NCI-H748 (cell line): ENCODE results near the gene CATSPERD.

Experiments
- DNase-seq: peaks from one replicate; lab custom pipeline; 2025; ENCODE audit not compliant: unreplicated experiment; lab: John Stamatoyannopoulos, UW

Gene CATSPERD

GRCh38 chr19:5785423-5785822, 65.0 kb downstream of the CATSPERD start:
- DNase-seq, result no peak

DNA sequence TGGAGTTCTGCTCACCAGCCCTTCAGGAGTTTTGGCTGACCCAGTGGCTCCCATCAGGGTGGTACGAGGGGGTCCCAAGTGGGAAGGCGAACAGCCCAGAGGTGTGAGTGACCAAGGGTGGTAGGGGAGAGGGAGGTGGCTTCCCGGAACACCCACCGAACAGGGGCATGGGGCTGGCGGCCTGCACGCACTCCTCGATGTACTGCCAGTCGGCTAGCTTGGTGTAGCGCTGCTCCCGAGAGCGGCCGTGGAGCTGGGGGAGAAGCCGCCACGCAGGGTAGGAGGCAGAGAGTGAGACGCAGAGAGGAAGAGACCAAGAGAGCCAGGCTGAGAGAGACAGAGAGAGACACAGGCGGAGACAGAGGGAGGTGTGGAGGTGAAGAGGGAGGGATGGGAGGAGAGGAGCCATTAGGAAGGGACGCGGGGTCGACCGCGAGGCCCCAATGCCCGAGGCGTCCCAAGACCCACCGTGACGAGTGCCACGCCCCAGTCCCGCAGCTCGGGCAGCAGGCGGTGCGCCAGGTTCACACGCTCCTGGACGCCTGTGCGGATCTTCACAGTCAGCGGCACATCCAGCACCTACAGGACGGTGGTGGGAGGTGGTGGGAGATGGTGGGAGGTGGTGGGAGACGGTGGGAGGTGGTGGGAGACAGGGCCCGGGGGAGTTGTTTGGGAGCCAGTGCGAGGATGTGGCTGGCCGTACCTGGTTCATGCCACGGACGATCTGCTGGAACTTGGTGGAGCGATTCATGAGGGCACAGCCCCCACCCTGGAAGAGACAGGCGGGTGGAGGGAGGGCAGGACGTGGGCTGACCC, 66.4 kb downstream of the CATSPERD start:
- DNase-seq, result no peak

DNA sequence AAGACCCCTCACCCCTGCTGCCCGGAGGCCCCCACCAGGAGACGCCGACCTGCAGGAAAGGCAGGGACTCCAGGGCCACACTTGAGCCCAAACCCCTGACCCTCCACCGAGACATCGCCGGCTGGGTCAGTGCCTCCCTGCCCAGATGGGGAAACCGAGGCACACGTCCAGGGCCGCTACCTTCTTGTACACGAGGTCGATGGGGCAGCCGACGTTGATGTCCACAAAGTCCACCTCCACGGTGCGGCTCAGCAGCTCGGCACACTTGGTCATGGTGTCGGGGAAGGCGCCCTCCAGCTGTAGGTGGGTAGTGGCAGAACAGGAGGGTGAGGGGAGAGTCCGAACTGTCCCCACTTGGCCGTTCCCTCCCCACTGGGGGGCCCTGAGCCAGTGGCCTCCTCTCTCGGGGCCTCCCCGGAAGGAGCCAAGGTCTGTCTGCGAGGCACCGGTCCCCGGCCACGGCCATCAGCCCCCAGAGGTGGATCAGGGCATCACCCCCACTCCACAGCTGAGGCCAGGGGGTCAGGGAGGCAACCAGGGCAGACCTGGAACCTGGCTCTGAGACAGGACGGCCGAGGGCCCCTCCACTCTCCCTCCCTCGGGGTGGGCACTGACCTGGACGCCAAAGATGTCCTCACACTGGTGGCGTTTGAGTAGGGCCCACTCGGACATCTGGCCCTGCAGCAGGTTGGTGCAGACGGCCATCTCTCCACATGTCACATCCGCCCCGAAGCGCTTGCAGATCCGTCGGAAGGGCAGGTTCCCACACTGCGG, 67.2 kb downstream of the CATSPERD start:
- DNase-seq, result no peak

DNA sequence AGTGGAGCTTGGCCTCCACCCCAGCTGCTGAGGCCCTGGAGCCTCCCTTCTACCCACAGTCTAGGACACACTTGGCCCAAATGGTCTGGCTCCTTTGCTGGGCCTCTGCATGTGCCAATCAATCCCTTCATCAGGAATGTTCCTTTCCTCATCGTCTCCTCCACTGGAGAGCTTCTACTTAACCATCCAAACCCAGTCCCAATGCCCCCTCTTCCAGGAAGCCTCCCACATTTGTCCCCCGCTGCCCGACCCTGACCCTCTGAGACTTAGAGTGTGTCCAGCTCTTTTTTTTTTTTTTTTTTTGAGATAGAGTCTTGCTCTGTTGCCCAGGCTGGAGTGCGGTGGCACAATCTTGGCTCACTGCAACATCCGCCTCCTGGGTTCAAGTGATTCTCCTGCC, 68.0 kb downstream of the CATSPERD start:
- no peak for DNase-seq

DNA sequence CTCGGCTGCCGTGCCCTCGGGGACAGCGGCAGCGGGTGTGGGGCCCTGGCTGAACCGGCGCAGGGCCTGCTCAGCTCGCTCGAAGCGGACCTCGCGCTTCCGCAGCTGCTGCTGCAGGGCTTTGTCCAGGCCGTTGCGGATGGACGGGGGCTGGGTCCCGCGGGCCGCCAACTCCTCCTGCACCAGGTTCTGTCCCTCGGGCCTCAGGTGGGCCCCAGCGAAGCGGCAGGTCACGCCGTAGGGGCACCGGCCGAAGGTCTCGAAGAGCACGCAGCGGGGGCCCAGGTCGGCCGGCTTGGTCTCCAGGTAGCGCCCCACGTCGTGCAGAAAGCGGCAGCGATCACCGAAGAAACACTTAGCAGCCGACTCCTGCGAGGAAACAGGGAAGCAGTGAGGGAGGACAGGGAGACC, 68.9 kb downstream of the CATSPERD start:
- DNase-seq, result no peak

DNA sequence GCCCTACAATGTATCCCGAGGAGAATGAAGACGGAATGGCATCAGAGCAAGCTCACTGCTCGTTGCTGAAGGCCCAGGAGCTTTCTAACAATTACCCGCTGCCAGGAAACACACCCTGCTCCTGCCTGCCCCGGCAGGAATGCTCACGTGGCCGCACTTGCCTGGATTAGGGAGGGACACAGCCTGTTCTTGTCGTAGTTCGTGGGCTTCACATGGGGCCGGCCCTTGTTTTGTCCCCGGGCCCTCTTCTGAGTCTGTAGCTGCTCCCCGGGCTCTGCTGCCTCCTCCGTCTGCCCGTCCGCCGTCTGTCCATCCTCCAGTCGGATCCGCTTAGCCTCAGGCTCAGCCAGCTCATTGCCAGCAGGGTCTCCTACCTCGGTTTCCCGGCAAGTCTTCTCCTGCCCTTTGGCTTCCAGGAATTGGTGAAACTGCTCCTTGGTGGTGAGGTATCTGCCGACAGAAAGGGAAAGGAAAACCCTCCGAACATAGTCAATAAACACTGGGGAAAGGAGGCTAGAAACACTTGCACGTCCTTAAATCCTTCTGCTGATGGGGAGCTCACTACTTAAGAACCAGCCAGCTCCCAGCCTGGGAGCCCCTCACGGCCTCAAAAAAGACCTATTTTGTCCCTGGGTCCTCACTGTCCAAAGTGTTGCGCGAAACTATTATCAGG, 69.6 kb downstream of the CATSPERD start:
- no peak for DNase-seq

GRCh38 chr19:5790559-5791520, 70.4 kb downstream of the CATSPERD start, which contains the start of gene DUS3L:
Gene DUS3L (minus strand): TSS chr19:5791163. CDS start chr19:5791141, 22 bp downstream.
- peak; percentile 96 for DNase-seq

GRCh38 chr19:5792224-5792623, 71.8 kb downstream of the CATSPERD start:
- no peak for DNase-seq

DNA sequence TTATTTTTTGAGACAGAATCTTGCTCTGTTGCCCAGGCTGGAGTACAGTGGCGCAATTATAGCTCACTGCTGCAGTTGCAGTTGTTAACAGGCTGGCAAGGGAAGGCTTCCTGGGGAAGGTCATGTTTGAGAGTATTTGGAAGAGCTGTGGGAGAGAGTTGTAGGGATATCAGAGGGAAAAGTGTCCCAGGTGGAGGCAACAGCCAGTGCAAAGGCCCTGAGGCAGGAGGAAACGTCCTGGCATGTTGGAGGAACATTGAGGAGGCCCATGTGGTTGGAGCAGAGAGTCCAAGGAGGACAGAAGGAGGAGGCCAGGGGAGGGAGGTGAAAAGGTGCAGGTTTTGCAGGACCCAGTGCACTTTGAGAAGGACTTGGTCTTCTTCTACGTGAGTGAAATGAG, 72.8 kb downstream of the CATSPERD start:
- DNase-seq, result no peak

GRCh38 chr19:5795382-5795919, 75.0 kb downstream of the CATSPERD start:
- DNase-seq, result no peak

DNA sequence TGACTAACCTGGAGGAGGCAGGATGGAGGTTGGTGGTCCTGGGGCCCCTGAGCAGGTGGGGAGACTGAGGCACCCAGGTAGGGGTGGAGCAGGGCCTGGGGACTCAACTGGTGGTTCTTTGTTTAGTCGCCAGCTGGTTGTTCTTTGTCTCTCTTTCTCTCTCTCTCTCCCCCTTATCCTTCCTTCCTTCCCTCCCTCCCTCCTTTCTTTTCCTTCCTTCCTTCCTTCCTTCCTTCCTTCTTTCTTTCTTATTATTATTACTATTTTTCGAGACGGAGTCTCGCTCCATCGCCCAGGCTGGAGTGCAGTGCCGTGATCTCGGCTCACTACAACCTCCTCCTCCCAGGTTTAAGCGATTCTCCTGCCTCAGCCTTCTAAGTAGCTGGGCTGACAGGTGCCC, 77.8 kb downstream of the CATSPERD start:
- no peak for DNase-seq

- no peak for DNase-seq
These were observed 79.1 kb downstream of the CATSPERD start for GRCh38 chr19:5799247-5800241.

- no peak for DNase-seq
These were observed 80.2 kb downstream of the CATSPERD start for GRCh38 chr19:5800361-5801270.

- peak; percentile 81 for DNase-seq
These were observed 81.6 kb downstream of the CATSPERD start for GRCh38 chr19:5801796-5802619.

DNA sequence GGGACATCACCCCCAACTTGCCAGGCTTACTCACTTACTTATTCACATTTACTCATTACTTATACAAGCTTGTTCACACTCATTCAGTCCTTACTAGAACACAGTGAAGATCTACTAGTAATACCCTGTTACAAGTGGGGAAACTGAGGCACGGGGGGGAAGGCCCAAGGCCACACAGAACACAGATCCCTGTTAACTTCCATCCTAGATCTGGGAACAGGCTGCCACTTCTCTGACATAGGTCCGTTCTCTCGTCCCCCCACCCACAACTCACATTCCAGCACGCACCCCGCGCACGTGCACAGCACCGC, 83.0 kb downstream of the CATSPERD start:
- DNase-seq, result no peak

- peak; percentile 88 for DNase-seq
These were observed 83.5 kb downstream of the CATSPERD start for GRCh38 chr19:5803752-5804515.
